Measurements from ENCODE around the gene CLEC16A. TPM values are rescaled to one million over a fixed set of nuclear protein-coding genes. Genes with fewer than 3 reads are reported as not detected.

CLEC16A gene
- total and polyA plus RNA-seq, 2 experiments from 2014 or later, result 17.5 to 26.8 TPM

DNA sequence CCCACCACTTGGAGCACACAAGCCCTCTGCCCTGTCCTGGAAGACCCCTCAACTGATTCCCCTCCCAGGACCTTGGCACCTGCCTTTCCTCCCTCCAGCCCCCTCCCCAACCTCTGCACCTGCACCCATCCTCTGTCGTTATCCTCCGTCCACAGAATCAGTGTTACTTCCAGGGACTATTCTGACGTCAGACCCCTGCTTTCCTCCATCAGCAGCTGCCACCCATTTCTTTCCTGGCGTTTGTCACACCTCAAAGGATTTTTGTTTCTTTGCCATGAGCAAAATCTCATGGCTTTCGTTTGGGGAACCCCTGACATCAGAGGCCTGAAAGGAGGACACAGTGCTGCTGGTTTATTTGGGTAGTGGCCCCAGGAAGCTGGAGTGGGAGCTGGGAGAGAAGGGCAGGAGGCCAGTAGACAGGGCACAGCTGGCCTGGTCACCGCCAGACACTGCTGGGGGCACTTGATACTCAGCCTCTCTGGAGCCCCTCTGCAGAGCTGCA lies 243.2 kb downstream of the CLEC16A start:
- no peaks in the 10 kb centered on the region for H3K9me3 ChIP-seq (ENCODE audit: low read depth)
- no peaks in the 10 kb centered on the region for H3K36me3 ChIP-seq
- no peak for DNase-seq (ENCODE audit: low read depth in 1 of 2, low spot score in 1 of 2)
- H3K4me1 ChIP-seq (ENCODE audit: low read depth), result peaks cover 4% of the 10 kb centered on the region
- no peak overlapping the region for H3K27ac ChIP-seq
- no peaks in the 10 kb centered on the region for H3K27me3 ChIP-seq
- H3K4me3 ChIP-seq, result no peak overlapping the region
- TF ChIP-seq, protein P1, sequence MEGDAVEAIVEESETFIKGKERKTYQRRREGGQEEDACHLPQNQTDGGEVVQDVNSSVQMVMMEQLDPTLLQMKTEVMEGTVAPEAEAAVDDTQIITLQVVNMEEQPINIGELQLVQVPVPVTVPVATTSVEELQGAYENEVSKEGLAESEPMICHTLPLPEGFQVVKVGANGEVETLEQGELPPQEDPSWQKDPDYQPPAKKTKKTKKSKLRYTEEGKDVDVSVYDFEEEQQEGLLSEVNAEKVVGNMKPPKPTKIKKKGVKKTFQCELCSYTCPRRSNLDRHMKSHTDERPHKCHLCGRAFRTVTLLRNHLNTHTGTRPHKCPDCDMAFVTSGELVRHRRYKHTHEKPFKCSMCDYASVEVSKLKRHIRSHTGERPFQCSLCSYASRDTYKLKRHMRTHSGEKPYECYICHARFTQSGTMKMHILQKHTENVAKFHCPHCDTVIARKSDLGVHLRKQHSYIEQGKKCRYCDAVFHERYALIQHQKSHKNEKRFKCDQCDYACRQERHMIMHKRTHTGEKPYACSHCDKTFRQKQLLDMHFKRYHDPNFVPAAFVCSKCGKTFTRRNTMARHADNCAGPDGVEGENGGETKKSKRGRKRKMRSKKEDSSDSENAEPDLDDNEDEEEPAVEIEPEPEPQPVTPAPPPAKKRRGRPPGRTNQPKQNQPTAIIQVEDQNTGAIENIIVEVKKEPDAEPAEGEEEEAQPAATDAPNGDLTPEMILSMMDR (IDR thresholded peaks at IDR 0.05; ENCODE audit: low read depth, low read length), result no peak

DNA sequence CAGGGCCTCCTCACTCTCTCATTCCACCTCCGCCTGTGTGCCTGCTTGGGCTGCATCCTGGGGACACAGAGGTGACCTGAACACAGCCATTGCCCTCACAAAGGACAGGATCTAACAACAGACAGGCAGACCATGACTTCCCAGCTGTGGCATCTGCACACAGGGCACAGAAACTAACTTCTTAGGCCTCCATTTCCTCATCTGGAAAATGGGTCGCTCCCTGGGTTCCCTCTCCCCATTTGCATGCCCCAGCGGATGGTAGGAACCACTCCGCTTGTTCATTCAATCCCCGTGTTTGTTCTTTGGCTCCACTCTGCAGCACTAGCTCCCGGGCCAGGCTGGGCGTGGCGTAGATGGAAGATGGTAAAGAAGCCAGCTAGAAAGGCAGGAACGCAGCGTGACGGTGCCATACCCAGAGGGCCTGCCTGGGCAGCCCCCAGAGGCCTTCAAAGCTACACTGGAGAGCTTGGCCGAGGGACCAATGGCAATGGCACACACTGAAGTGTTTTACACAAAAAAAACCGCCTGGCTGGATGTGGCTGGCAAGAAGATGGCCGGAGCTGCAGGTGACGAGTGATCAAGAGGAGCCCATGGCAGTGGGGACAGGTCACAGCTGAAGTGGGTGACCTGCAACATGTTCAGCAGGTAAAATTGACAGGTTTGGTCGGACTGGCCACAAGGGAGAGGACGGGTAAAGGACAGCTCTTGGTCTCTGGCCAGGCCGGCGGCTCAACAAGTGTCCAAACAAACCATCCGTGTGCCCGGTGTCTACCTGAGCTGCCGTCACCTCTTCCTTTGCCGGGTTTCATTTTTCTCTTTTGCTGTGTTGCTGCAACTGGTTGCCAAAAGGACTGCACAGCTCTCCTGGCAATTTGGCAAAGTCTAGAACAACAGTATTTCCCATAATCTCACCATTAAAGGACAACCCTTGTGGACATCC lies 244.7 kb downstream of the CLEC16A start:
- peaks cover 4% of the 10 kb centered on the region for H3K4me1 ChIP-seq (ENCODE audit: low read depth)
- TF ChIP-seq, protein P1 (IDR thresholded peaks at IDR 0.05; ENCODE audit: low read depth, low read length), result no peak
- H3K27ac ChIP-seq, result no peak overlapping the region
- H3K4me3 ChIP-seq, result no peak overlapping the region
- no peaks in the 10 kb centered on the region for H3K27me3 ChIP-seq
- no peaks in the 10 kb centered on the region for H3K36me3 ChIP-seq
- DNase-seq (ENCODE audit: low read depth in 1 of 2, low spot score in 1 of 2), result no peak
- no peaks in the 10 kb centered on the region for H3K9me3 ChIP-seq (ENCODE audit: low read depth)

DNA sequence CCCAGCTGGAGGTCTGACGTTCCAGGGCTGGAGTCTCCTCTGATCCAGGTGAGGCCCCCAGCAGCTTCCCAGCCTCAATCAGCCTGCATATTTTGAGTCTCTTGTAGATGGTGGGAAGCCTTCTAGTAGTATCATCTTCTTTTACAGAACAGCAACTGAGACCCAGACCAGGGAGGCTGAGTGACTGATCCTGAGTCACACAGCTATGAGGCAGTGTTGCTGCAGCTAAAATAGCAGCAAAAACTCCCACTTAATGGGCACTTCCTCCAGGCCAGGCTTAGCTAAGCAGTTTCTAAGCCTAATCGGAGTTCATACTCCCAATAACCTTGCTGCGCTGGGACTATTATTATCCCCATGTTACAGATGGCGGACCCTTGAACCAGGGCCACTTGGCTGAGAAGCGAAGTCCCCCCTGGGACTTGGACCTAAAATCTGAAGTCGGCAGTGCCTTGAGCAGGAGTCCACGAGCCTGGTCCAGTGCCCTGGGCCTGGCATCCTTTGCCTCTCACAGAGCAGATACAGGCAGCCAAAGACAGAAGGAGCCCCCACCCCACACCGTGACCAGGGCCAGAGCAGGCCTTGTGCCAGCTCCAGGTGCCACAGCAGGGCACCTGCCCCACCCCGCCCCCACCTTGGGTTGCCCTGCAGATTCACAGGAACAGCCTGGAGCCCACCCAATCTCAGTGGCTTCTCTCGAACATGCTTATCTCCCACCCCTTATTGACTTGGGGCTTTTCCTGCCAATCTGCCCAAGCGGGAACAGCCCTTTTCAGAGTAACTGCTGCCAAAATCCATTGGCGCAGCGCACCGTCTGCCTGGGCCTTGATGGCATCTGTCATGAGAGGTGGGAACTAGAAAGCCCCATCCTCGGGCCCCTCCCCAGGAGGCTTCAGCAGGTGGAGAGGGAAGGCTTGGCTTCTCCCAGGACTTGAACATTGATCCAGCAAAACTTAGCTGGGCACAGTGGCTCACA lies 246.5 kb downstream of the CLEC16A start:
- Histone ChIP-seq H3K4me3 (no peak overlapping the region), H3K4me1 (ENCODE audit: low read depth) (peaks cover 4% of the 10 kb centered on the region), H3K27me3 (no peaks in the 10 kb centered on the region), H3K9me3 (ENCODE audit: low read depth) (no peaks in the 10 kb centered on the region), H3K27ac (no peak overlapping the region), H3K36me3 (no peaks in the 10 kb centered on the region)
- no peak for DNase-seq (ENCODE audit: low read depth in 1 of 2, low spot score in 1 of 2)
- TF ChIP-seq, protein P1 (IDR thresholded peaks at IDR 0.05; ENCODE audit: low read depth, low read length), result no peak

DNA sequence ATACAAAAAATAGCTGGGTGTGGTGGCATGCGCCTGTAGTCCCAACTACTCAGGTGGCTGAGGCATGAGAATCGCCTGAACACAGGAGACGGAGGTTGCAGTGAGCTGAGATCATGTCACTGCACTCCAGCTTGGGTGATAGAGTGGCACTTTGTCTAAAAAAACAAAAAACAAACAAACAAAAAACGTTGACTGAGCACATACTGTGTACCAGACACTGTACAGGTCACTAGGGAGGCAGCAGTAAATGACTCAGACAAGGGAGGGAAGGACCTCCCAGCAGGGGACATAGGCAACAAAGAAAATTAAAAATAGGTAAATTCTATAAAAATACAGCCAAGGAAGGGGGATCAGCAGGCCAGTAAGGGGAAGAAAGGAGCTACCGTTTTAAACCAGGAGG lies 247.3 kb downstream of the CLEC16A start:
- Histone ChIP-seq H3K9me3 (ENCODE audit: low read depth) (no peaks in the 10 kb centered on the region), H3K27ac (no peak overlapping the region), H3K36me3 (no peaks in the 10 kb centered on the region), H3K27me3 (no peaks in the 10 kb centered on the region), H3K4me1 (ENCODE audit: low read depth) (peaks cover 4% of the 10 kb centered on the region), H3K4me3 (no peak overlapping the region)
- TF ChIP-seq, protein P1 (IDR thresholded peaks at IDR 0.05; ENCODE audit: low read depth, low read length), result no peak
- no peak for DNase-seq (ENCODE audit: low read depth in 1 of 2, low spot score in 1 of 2)

DNA sequence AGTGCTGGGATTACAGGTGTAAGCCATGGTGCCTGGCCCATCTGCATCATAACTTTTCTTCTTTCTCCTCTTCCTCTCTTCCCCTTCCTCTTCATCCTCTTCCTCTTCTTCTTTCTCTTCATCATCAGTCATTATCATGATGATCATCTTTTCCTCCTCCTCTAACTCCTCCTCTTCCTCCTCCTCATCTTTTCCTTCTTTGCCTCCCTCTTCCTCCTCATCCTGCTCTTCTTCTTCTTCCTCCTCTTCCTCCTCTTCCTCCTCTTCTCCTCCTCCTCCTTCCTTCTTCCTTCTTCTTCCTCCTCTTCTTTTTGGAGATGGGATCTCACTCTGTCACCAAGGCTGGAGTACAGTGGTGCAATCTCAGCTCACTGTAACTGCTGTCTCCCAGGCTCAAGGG lies 249.1 kb downstream of the CLEC16A start:
- H3K9me3 ChIP-seq (ENCODE audit: low read depth), result no peaks in the 10 kb centered on the region
- no peaks in the 10 kb centered on the region for H3K27me3 ChIP-seq

More for the DNA sequence above, 249.1 kb downstream of the CLEC16A start:
- H3K4me1 ChIP-seq (ENCODE audit: low read depth), result peaks cover 4% of the 10 kb centered on the region
- H3K4me3 ChIP-seq, result no peak overlapping the region
- H3K27ac ChIP-seq, result no peak overlapping the region
- TF ChIP-seq, protein P1 (IDR thresholded peaks at IDR 0.05; ENCODE audit: low read depth, low read length), result no peak
- DNase-seq (ENCODE audit: low read depth in 1 of 2, low spot score in 1 of 2), result no peak
- H3K36me3 ChIP-seq, result no peaks in the 10 kb centered on the region

Data from cardiac muscle cell (in vitro differentiated cells and primary cell).